HT-29 (cell line): ENCODE data around the gene TRMT61A. TPM values are rescaled to one million over a fixed set of nuclear protein-coding genes. Genes with fewer than 3 reads are reported as not detected.

ENCODE experiments used
- DNase-seq: peaks from one replicate; pipeline ENCODE4 v3.0.0-alpha.2; 2015; ENCODE audit warnings: low spot score
- total RNA-seq: library from RNA; depleted of rRNA; stranded (reverse); fragments of >200 nt; shearing (Covaris generic); gene quantifications from 2 replicates; pipeline ENCODE4 v1.2.3, GENCODE V29; 2014

TRMT61A gene
- total RNA-seq, 1 experiment from 2014 or later = 49.8 TPM

GRCh38 chr14:103545915-103546651 is 17.1 kb downstream of the TRMT61A start:
- DNase-seq = no peak

DNA sequence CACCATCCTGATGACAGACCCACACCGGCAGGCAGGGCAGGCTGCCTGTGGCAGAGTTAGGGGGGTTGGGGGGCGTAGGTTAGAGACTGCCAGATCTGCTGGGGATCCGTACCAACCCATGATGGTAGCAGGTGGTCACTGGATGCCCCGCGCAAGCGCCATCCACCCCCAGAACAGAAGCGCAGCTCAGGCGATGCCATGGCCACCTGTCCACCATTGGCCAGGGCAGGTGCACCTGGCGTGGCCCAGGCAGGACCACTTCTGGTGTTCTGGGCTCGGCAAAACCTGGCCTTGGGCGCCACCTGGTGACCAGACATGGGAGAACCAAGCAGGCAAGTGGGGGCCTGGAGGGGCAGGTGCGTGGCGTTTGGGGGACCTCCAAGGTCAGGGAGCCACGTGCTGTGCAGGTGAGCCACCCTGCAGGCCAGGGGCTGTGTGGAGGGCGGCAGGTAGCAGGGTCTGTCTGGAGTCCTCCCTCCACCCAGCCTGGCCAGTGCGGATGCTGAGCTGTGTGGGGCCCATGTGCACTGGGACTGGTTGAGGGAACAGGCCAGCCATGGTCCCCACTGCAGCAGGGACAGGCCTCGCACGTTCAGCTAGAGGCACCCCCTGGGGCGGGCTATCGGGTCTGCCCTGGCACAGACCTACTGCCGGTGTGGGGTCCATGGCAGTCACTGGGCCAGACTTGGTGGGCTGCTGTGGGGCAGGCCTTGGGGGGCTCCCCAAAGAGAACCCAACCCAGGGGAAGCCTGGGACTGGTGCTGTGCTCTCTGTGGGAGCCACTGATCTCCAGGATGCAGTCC is 17.9 kb downstream of the TRMT61A start:
- peak; percentile 75 for DNase-seq

GRCh38 chr14:103547455-103547940 is 18.5 kb downstream of the TRMT61A start:
- no peak for DNase-seq

DNA sequence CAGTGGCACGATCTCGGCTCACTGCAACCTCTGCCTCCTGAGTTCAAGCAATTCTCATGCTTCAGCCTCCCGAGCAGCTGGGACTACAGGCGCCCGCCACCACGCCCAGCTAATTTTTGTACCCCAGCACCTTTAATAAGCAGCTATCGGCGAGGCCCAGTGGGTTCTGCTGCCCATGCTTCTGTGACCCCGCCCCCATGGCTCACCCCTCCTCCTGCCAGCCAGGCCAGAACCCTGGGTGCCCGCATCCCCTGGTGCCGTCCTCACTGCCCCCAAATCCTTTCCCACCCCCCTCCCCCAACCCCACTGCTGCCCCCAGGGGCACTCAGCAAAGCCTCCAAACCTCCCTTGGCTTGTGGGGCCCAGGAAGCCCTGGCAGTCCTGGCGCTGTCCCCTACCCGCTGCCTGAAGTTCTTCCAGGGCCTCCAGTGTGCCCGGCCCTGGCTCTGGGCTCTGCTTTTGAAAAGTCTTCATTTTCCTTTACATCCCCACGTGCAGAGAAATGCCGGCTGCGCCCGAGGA is 19.0 kb downstream of the TRMT61A start:
- no peak for DNase-seq

GRCh38 chr14:103548463-103549351 is 19.7 kb downstream of the TRMT61A start:
- no peak for DNase-seq

DNA sequence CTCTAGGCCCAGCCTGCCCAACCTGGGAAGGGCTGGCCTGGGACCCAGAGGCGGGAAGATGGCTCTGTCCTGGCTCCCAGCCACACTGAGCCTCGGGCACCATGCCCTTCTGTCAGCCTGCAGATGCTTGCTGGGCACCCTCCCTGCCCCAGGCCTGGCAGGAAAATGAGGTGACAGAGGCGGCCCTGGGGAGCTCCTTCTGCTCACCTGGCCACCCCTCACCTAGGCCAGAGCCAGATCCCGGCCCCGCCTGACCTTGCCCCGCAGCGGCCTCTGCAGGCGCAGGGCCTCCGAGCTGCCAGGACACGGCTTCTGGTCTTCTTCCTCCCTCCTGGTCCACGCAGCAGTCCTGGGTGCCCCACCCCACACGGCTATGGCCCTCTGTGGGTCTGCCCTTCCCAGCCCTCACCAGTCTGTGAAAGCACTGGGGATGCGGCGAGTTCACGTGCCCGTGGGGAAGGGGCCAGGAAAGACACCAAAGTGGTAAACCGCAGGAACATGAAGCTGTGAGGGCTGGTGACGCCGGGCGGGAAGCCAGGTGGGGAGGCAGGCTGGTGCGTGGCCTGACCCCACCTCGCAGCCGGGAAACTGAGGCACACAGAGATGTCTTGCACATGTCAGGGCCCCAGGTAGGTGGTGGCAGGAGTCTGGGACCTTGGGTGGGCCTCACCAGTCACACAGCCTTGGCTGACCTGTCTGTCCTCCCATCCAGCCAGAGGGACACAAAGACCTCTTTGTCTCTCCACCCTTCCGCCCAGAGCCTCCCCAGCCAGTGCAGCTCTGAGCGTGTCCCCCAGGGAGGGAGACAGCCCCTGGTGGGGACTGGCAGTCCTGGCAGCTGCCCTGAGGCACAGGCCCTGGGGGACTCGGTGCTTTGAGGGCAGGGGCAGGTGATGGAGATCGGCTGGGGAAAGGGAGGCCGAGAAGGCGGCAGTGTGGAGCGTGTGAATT is 20.6 kb downstream of the TRMT61A start:
- no peak for DNase-seq

DNA sequence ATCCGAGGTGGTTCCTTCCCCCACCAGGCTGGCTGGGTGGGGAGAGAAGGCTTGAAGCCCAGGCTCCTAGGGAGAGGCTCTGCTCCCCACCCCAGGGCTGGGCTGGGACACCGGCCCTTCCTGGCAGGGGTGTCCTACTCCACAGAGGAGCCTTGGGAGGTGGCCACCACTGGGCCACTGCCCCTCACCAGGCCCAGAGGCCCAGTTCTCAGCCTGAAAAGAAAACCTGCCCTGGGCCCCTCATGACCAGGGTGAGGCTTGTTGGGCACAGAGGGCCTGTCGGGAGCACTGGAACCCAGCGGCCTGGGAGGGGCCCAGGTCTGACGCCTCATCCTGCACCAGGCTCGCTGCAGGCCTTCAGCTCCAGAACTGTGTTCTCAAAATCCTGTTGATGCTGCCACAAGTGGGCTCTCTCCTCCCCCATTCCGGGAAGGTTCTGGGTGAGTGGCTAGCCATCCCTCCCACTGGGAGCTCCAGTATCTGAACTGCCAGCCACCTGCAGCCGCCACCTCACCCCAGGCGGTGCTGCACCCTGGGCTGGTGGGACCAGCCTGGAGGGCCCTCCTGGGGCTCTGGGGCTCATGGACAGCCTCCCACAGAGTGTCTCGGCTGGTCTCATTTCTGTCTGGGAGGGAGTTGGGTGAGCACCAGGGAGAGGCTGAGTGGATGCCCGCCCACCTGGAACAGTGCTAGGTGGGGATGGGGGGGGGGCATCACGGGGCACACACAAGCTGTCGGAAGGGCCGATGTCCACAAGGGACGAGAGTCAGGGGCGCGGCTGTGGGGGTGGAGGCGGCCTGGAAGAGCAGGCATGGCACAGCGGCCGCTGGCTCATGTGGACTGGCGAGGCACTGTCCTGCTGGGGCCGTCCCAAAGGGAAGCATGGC is 21.7 kb downstream of the TRMT61A start:
- no peak for DNase-seq

- DNase-seq = no peak
Observed at GRCh38 chr14:103551338-103551762, 22.4 kb downstream of the TRMT61A start.

- DNase-seq = no peak
Observed at GRCh38 chr14:103552011-103552845, 23.2 kb downstream of the TRMT61A start.

GRCh38 chr14:103552846-103553210 is 23.8 kb downstream of the TRMT61A start:
- no peak for DNase-seq

DNA sequence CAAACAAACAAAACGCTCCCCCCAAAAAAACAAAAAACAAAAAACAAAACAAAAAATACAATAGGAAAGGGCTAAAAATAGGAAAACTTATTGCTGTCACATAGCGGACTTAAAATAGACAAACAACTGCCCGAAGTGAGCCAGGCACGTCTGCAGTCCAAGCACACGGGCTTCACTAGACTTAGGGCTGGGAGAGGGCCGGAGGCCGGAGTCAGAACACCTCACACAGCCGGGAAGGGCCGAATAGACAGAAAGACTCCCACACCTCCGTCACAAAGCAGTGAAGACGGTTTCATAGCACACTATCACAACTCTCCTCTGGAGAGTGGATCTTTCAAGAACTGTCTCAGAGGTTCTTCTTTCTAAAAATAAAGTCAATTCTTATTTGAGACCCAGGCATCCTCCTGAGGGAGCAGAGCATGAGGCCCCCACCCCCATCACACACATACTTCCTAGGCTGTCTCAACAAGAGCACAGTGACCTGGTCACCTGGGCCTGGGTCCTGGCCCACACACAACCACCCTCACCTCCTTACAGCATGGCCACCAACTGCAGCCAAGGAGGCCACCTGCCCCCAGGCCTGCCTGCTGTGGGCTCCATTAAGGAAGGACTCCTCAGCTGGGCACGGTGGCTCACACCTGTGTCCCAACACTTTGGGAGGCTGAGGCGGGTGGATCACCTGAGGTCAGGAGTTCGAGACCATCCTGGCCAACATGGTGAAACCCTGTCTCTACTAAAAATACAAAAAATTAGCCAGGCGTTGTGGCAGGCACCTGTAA is 26.8 kb downstream of the TRMT61A start:
- DNase-seq = no peak

- DNase-seq = no peak
Observed at GRCh38 chr14:103556946-103557758, 28.2 kb downstream of the TRMT61A start.

DNA sequence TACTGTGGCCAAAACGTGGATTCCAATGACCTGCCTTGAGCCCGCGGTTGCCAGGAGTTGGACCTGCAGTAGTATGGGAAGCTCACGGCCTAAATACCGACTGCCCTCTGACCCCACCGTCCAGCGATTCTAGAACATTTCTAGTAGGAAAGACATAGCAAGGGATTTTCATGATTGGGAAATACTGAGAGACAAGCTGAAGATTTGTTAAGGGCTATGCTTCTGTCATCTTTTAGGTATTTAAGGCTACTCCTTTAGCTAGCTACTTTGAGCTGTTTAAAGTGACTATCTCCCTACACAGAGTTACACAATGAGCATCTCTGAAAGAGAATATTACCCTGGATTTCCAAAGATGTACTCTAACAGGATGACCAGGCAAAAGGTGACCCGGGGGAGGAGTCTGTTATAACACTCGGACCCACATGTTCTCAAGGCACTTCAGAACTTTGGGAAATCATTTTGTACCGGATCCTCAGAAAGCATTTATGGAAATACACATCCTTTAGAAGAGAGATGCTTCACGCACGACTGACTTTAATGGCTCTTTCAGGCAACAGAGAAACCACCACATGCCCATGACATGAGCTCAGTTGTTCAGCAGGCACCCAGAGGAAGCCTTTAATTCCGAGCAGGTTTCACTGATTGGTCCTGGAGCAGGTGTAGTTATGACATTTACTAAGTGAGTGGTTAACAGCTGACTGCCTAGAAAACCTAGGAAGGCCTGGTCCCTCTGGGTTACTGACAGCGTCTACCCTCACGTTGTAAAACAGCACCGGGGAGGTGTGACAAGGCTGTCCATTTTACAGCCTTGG is 29.3 kb downstream of the TRMT61A start:
- no peak for DNase-seq

GRCh38 chr14:103559766-103560165 is 30.8 kb downstream of the TRMT61A start:
- no peak for DNase-seq

DNA sequence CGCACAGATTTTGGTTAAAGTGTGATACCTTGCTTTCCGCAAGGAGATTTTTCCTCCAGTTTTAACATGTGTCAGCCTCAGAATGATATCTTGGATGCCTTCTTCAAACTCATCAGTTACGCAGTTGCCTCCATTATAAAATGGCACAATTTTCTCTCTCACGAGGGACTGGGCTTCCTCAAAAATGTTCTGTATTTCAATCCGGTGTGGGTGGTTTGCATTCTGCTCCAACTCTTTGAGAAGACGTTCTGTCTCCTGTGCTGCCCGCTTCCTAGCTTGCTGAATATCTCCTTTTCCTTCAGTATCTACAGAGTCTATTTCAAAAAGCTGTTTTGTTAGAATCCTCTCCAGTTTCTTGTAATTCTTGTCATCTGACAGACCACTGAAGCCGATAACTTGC is 31.7 kb downstream of the TRMT61A start:
- no peak for DNase-seq
